CD14-positive monocyte (primary cell): ENCODE results near the gene CD93. TPM values are rescaled to one million over a fixed set of nuclear protein-coding genes. Genes with fewer than 3 reads are reported as not detected.
A peak's percentile ranks its signal among the peaks of the same experiment; 100 is the strongest.

Experiments
- DNase-seq, 3 donors: peaks; one replicate each; pipeline ENCODE4 v3.0.0-alpha.2; 2011 to 2022
- H2AFZ ChIP-seq: 2 replicates; pipeline ENCODE4 v1.6.0; 2012; ENCODE audit warnings: mild to moderate bottlenecking, low read depth, low read length, inconsistent platforms; ENCODE audit not compliant: insufficient read depth, poor library complexity, severe bottlenecking
- H3K27ac ChIP-seq, 2 donors: 1 replicate in 1 of 2; 2 replicates in 1 of 2; pipeline ENCODE4 v1.5.1; 2012 to 2013; ENCODE audit warnings: low read length in 2 of 2, control low read depth in 1 of 2, inconsistent platforms in 1 of 2, low read depth in 1 of 2, mild to moderate bottlenecking in 1 of 2
- H3K27me3 ChIP-seq, 2 donors: one replicate each; pipeline versions ENCODE4 v1.6.0 to v1.6.1; 2011 to 2013; ENCODE audit warnings: low read length in 2 of 2; ENCODE audit not compliant: control insufficient read depth in 2 of 2, insufficient read depth in 2 of 2
- H3K36me3 ChIP-seq, 2 donors: replicated peaks in 1 of 2; 1 replicate in 1 of 2; 2 replicates in 1 of 2; pipeline versions ENCODE4 v1.5.1 to v1.6.1; 2012 to 2013; ENCODE audit warnings: low read length in 2 of 2, control low read depth in 1 of 2, inconsistent platforms in 1 of 2, mild to moderate bottlenecking in 1 of 2; ENCODE audit not compliant: insufficient read depth in 2 of 2, control insufficient read depth in 1 of 2
- H3K4me1 ChIP-seq, 2 donors: 1 replicate in 1 of 2; 2 replicates in 1 of 2; pipeline versions ENCODE4 v1.5.1 to v1.6.1; 2012 to 2013; ENCODE audit warnings: low read length in 2 of 2, control low read depth in 1 of 2, inconsistent platforms in 1 of 2, mild to moderate bottlenecking in 1 of 2, moderate library complexity in 1 of 2; ENCODE audit not compliant: insufficient read depth in 2 of 2, control insufficient read depth in 1 of 2
- H3K4me2 ChIP-seq: replicated peaks from 2 replicates; pipeline ENCODE3; 2012; ENCODE audit warnings: low read length, moderate library complexity, mild to moderate bottlenecking; ENCODE audit not compliant: poor library complexity, severe bottlenecking; ENCODE audit errors: extremely low read depth
- H3K4me3 ChIP-seq, 3 experiments: fragments of 200-600 bp in 1 of 3; sonication (generic) in 1 of 3; replicated peaks in 1 of 3; 1 replicate in 2 of 3; 2 replicates in 1 of 3; pipeline ENCODE4 v1.5.1; 2011 to 2013; ENCODE audit warnings: low read length in 3 of 3, mild to moderate bottlenecking in 3 of 3, control low read depth in 2 of 3, low read depth in 2 of 3, inconsistent platforms in 1 of 3, moderate library complexity in 1 of 3
- H3K79me2 ChIP-seq: 2 replicates; pipeline ENCODE4 v1.6.0; 2012; ENCODE audit warnings: mild to moderate bottlenecking, control low read depth, inconsistent platforms, low read length, moderate library complexity; ENCODE audit not compliant: insufficient read depth
- H3K9ac ChIP-seq: 2 replicates; pipeline ENCODE4 v1.6.0; 2017; ENCODE audit warnings: low read length, mild to moderate bottlenecking; ENCODE audit not compliant: insufficient read depth, poor library complexity, severe bottlenecking
- H3K9me3 ChIP-seq, 2 donors: replicated peaks in 1 of 2; 1 replicate in 1 of 2; 2 replicates in 1 of 2; pipeline versions ENCODE4 v1.5.1 to v1.6.1; 2012 to 2013; ENCODE audit warnings: low read length in 2 of 2, control low read depth in 1 of 2; ENCODE audit not compliant: control insufficient read depth in 1 of 2, insufficient read depth in 1 of 2
- H4K20me1 ChIP-seq: 2 replicates; pipeline ENCODE4 v1.6.0; 2012; ENCODE audit warnings: mild to moderate bottlenecking, low read length, control low read depth, moderate library complexity; ENCODE audit not compliant: insufficient read depth
- H3K27ac Mint-ChIP-seq, 7 donors: one replicate each; pipeline ENCODE4 v1.8.0; 2020; ENCODE audit warnings: mild to moderate bottlenecking in 7 of 7, mixed read lengths in 7 of 7, moderate library complexity in 6 of 7, inconsistent platforms in 2 of 7
- H3K27me3 Mint-ChIP-seq, 3 donors: one replicate each; pipeline ENCODE4 v1.8.0; 2021 to 2022; ENCODE audit warnings: low read depth in 3 of 3, mild to moderate bottlenecking in 3 of 3, mixed read lengths in 3 of 3, moderate library complexity in 3 of 3, inconsistent platforms in 1 of 3
- H3K36me3 Mint-ChIP-seq, 2 donors: one replicate each; pipeline ENCODE4 v1.8.0; 2020; ENCODE audit warnings: mixed read lengths in 2 of 2, inconsistent platforms in 1 of 2, mild to moderate bottlenecking in 1 of 2
- H3K4me1 Mint-ChIP-seq: one replicate; pipeline ENCODE4 v1.8.0; 2020; ENCODE audit warnings: mild to moderate bottlenecking, mixed read lengths
- H3K4me3 Mint-ChIP-seq, 2 donors: one replicate each; pipeline ENCODE4 v1.8.0; 2020; ENCODE audit warnings: mild to moderate bottlenecking in 2 of 2, mixed read lengths in 2 of 2, moderate library complexity in 1 of 2
- H3K9me3 Mint-ChIP-seq, 7 donors: one replicate each; pipeline ENCODE4 v1.8.0; 2020 to 2022; ENCODE audit warnings: mixed read lengths in 7 of 7, mild to moderate bottlenecking in 6 of 7, moderate library complexity in 6 of 7, inconsistent platforms in 2 of 7
- WGBS: methylation state at CpG from one replicate; pipeline ENCODE4 v1.1.5; 2013; ENCODE audit warnings: missing lambda C conversion rate; ENCODE audit not compliant: insufficient coverage; 5-methylcytosine and 5-hydroxymethylcytosine counted together
- intact Hi-C, 2 donors: fragments of 100-400 bp; cut with micrococcal nuclease; formaldehyde crosslinking; loops; one replicate each; pipeline versions ENCODE4 v1.15.0 to v1.15.1; 2023
- polyA plus RNA-seq, 3 donors: library from polyadenylated mRNA; depleted of rRNA in 1 of 3; unstranded in 2 of 3; stranded (reverse) in 1 of 3; fragments of 300-500 nt in 2 of 3; fragments of >200 nt in 1 of 3; fragmentation: Illumina TruSeq in 2 of 3; gene quantifications; 1 replicate in 2 of 3; 2 replicates in 1 of 3; pipeline ENCODE4 v1.2.3, GENCODE V29; 2012 to 2021
- TF ChIP-seq, protein P1 (sequence below): fragments of 200-600 bp; IDR thresholded peaks from one replicate; pipeline ENCODE4 v1.8.0; 2022; ENCODE audit warnings: antibody characterized with exemption, mild to moderate bottlenecking

Gene CD93
- polyA plus RNA-seq, 3 donors: 26.0 to 170 (median 48.9) TPM

DNA sequence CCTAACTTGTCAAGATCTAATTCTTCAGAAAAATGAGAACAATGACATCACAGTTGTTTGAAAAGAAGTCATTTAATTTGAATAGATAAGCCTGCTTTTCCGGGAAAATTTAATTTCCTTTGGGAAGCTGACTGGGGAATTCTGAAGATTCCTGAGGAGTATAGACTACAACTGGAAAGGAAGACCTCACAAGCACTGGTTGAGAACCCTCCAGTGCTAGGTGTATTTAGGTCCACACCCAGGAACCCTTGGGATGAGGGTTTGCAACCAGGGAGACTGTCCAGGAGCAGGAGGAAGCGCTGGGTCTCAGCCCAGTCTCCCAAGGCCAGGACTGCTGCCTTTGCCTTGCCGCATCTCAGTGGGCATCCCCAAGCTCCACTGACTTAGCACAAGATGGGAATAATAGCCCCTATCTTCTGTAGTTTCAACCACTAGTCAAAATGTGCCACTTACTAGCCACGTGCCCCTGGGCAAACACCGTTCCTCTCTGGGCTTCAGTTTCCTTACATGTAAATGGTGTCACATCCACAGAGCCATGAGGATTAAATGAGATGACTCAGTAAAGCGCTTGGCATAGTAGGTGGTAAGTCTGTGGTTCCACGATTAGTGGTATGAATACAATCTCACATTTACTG, 6.9 kb upstream of the CD93 start:
- peaks cover 1 to 6% (median 4%) of the 10 kb centered on the region in 3 donors for H3K27me3 Mint-ChIP-seq
- no peaks in the 10 kb centered on the region for H3K27me3 ChIP-seq
- no peaks in the 10 kb centered on the region for H3K9me3 Mint-ChIP-seq
- no peak overlapping the region for H3K4me3 ChIP-seq
- intact Hi-C loops: no loop called here
- H3K9ac ChIP-seq: no peak overlapping the region
- no peaks in the 10 kb centered on the region for H3K9me3 ChIP-seq
- H3K79me2 ChIP-seq: no peaks in the 10 kb centered on the region
- no peak overlapping the region for H3K4me2 ChIP-seq
- DNase-seq: no peak
- TF ChIP-seq, protein P1, sequence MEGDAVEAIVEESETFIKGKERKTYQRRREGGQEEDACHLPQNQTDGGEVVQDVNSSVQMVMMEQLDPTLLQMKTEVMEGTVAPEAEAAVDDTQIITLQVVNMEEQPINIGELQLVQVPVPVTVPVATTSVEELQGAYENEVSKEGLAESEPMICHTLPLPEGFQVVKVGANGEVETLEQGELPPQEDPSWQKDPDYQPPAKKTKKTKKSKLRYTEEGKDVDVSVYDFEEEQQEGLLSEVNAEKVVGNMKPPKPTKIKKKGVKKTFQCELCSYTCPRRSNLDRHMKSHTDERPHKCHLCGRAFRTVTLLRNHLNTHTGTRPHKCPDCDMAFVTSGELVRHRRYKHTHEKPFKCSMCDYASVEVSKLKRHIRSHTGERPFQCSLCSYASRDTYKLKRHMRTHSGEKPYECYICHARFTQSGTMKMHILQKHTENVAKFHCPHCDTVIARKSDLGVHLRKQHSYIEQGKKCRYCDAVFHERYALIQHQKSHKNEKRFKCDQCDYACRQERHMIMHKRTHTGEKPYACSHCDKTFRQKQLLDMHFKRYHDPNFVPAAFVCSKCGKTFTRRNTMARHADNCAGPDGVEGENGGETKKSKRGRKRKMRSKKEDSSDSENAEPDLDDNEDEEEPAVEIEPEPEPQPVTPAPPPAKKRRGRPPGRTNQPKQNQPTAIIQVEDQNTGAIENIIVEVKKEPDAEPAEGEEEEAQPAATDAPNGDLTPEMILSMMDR: no peak
- H3K4me3 Mint-ChIP-seq: no peak overlapping the region
- H3K27ac ChIP-seq: no peak overlapping the region
- H2AFZ ChIP-seq: no peak overlapping the region
- WGBS: 100% methylated on average over 3 of the region's 7 CpGs
- H3K27ac Mint-ChIP-seq: no peak overlapping the region
- H4K20me1 ChIP-seq: no peaks in the 10 kb centered on the region
- no peaks in the 10 kb centered on the region for H3K36me3 Mint-ChIP-seq
- H3K4me1 Mint-ChIP-seq: peaks cover 51% of the 10 kb centered on the region
- no peaks in the 10 kb centered on the region for H3K36me3 ChIP-seq
- peaks cover 33 to 53% of the 10 kb centered on the region in 2 donors for H3K4me1 ChIP-seq

DNA sequence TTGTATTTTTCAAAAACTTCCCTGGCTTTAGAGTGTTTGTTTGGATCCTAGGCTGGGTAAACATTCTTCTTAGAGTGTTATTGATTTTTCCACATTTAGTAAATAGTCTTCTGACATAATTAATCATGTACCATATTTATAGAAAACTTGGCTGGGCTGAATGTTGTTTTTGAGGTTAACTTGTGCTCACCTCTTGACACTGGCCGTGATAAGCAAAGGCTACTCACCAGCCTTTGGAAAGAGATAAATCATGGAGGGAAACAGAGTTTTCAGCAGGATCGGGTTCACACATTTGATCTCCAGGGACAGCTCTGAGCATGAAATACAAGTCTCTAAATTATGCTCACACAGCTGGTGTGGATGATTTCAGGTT, 6.2 kb upstream of the CD93 start:
- Histone ChIP-seq H3K79me2 (no peaks in the 10 kb centered on the region), H4K20me1 (no peaks in the 10 kb centered on the region), H3K9ac (no peak overlapping the region), H3K4me1 (peaks cover 34 to 53% of the 10 kb centered on the region in 2 donors), H3K36me3 (no peaks in the 10 kb centered on the region), H3K4me3 (no peak overlapping the region), H3K27ac (no peak overlapping the region), H3K9me3 (no peaks in the 10 kb centered on the region), H2AFZ (no peak overlapping the region), H3K4me2 (no peak overlapping the region), H3K27me3 (no peaks in the 10 kb centered on the region)
- DNase-seq: no peak
- peaks cover 1 to 6% (median 4%) of the 10 kb centered on the region in 3 donors for H3K27me3 Mint-ChIP-seq
- intact Hi-C loops: no loop called here
- no peaks in the 10 kb centered on the region for H3K36me3 Mint-ChIP-seq
- TF ChIP-seq, protein P1: no peak
- WGBS: 100% methylated on average over 1 of the region's 2 CpGs
- H3K9me3 Mint-ChIP-seq: no peaks in the 10 kb centered on the region
- peaks cover 52% of the 10 kb centered on the region for H3K4me1 Mint-ChIP-seq
- peak overlapping the region in 1 of 7 donors; percentile 46 for H3K27ac Mint-ChIP-seq
- no peak overlapping the region for H3K4me3 Mint-ChIP-seq
